NCI-H2196 (cell line): ENCODE measurements around the gene CDHR2.

ENCODE experiments used
- DNase-seq: peaks from one replicate; lab custom pipeline; 2025; ENCODE audit not compliant: unreplicated experiment; lab: John Stamatoyannopoulos, UW

Gene CDHR2, protein sequence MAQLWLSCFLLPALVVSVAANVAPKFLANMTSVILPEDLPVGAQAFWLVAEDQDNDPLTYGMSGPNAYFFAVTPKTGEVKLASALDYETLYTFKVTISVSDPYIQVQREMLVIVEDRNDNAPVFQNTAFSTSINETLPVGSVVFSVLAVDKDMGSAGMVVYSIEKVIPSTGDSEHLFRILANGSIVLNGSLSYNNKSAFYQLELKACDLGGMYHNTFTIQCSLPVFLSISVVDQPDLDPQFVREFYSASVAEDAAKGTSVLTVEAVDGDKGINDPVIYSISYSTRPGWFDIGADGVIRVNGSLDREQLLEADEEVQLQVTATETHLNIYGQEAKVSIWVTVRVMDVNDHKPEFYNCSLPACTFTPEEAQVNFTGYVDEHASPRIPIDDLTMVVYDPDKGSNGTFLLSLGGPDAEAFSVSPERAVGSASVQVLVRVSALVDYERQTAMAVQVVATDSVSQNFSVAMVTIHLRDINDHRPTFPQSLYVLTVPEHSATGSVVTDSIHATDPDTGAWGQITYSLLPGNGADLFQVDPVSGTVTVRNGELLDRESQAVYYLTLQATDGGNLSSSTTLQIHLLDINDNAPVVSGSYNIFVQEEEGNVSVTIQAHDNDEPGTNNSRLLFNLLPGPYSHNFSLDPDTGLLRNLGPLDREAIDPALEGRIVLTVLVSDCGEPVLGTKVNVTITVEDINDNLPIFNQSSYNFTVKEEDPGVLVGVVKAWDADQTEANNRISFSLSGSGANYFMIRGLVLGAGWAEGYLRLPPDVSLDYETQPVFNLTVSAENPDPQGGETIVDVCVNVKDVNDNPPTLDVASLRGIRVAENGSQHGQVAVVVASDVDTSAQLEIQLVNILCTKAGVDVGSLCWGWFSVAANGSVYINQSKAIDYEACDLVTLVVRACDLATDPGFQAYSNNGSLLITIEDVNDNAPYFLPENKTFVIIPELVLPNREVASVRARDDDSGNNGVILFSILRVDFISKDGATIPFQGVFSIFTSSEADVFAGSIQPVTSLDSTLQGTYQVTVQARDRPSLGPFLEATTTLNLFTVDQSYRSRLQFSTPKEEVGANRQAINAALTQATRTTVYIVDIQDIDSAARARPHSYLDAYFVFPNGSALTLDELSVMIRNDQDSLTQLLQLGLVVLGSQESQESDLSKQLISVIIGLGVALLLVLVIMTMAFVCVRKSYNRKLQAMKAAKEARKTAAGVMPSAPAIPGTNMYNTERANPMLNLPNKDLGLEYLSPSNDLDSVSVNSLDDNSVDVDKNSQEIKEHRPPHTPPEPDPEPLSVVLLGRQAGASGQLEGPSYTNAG (N-terminal part only)

DNA sequence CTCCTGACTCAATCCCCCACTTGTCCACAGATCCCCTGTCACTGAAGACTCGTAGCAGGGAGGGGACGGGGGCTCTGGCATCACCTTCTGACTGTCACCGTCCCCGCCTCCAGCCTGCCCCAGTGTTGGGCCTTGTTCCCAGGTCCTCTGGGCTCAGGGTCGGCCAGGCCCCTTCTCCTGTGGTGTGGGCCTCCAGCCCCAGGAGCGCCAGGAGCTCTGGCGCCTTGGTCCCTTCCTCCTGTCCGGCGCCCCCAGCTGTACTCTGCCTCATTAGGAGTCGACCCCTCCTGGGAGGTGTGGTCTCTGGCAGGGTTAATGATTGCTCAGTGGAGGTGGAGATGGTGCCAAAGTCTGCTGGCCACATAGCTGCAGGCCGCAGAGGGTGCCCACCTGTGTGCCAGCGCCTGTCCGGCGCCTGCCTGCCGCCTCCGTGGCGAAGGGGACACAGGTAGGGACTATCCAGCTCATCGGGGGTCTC is at the start of gene CDHR2:
Gene CDHR2, plus strand, starts transcription at position 376 of the 478 bp plus-strand sequence. CDS start 16,011 bp downstream, outside the sequence.
- no peak for DNase-seq

- DNase-seq: no peak
These were observed 48.6 kb upstream of the CDHR2 start for GRCh38 chr5:176500511-176500910.

DNA sequence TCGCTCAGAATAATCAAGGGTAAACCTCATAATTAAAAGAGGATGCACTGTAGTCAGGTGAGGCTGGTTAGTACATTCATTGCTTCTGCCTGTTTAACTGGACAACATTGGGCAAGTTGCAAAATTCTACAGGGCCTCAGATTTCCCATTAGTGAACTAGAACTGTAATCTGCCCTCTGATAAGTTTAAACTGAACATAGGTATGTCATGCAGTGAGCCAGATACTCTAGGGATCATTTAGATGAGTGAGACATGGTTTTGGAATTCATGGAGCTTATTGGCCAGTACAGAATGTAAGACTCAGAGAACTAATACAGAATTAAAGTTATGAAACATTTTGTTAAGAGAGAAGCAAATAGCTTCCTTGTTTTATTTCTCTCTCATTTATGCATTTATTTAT is 47.8 kb upstream of the CDHR2 start:
- no peak for DNase-seq

DNA sequence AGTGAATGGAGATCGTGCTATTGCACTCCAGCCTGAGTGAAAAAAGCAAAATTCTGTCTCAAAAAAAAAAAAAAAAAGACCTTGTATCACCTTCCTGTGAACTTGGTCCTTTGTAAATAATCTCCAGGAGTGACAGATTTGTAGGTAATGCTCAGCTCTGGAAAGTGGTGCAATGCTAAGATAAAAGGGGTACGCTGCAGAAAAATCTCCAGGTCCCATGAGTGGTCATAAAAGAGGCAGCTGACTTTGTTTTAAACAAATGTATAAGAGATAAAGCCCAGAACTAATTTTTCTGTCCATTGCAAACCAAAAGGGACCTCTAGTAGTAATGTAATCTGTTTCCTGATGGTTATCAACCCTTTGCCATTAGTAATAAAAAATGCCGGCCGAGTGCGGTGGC is 45.6 kb upstream of the CDHR2 start:
- no peak for DNase-seq

- DNase-seq: no peak
These were observed 41.2 kb upstream of the CDHR2 start for GRCh38 chr5:176507911-176508310.

DNA sequence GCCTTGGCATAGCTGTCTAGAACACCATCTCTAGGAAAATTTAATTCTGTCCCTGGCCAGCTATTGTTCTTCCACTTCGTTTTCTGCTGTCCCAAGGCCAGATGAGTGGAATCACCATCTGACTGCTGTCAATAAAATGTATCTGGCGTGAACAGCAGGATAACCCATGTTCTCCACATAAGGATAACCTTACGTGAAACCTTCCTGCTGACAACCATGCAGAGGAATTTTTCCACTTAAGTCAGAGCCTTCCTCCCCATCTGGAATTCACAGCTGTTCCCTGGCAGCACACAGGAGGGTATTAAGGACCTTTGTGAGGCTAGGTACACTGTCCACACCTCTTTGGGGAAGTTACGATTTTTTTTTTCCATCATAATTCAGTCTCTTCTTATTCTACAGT is 40.5 kb upstream of the CDHR2 start:
- no peak for DNase-seq

- no peak for DNase-seq
These were observed 35.4 kb upstream of the CDHR2 start for GRCh38 chr5:176513788-176514187.

GRCh38 chr5:176514244-176514950 is 34.7 kb upstream of the CDHR2 start:
- DNase-seq: no peak

DNA sequence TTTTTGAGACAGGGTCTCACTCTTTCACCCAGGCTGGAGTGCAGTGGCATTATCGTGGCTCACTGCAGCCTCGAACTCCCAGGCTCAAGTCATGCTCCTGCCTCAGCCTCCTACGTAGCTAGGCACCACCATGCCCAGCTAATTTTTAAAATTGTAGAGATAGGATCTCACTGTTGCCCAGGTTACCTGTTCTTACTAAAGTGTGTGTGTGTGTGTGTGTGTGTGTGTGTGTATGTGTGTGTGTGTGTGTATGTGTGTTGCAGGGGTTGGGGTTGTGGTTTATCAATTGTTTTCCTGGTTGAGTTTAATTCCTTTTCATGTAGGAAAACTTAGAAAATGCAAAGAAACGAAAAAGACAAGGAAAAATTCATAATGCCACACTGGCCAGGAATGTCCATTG is 33.7 kb upstream of the CDHR2 start:
- no peak for DNase-seq

DNA sequence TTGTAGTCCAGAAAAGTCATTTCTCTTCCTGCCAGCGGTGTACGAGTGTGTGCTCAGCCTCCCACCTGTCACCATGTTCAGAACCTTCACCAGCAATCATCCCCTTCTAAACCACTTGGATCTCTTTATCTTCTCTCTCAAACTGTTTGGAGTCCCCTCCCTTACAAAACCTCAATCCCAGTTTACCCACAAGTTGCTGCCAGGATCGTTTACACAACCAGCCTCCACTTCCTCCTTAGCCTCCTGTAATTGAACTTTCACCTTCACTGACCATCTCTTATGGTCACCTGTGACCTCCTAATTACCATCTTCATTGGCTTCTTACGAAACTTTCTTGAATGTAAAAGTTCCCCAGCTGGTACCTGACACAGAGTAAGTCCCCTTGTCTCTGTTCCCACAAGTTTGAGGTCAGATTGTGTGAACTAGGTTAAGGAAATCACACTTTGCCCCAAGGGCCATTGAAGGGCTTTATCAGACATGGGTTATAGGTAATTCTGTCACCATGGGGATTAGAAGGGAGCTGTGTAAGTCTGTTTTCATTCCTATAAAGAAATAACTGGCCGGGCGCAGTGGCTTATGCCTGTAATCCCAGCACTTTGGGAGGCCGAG is 32.0 kb upstream of the CDHR2 start:
- no peak for DNase-seq

GRCh38 chr5:176519810-176520720 is 29.1 kb upstream of the CDHR2 start:
- DNase-seq: no peak

- no peak for DNase-seq
These were observed 27.9 kb upstream of the CDHR2 start for GRCh38 chr5:176521286-176521685.

GRCh38 chr5:176521699-176522263 is 27.4 kb upstream of the CDHR2 start:
- no peak for DNase-seq

GRCh38 chr5:176524138-176524537 is 25.0 kb upstream of the CDHR2 start:
- DNase-seq: no peak

- no peak for DNase-seq
These were observed 24.2 kb upstream of the CDHR2 start for GRCh38 chr5:176524987-176525386.

DNA sequence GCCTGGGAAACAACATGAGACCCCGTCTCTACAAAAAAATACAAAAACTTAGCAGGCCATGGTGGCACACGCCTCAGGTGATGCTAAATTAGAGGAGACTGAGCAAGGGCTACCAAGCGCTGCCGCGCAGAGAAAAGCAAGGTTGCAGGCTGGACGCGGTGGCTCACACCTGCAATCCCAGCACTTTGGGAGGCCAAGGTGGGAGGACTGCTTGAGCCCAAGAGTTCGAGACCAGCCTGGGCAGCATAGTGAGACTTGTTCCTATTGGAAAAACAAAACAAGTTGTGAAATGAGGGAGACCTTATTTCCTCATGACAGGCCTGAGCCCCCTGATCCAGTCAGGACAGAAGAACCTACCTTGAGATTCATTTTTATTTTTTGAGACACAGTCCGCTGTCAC is 23.5 kb upstream of the CDHR2 start:
- DNase-seq: no peak

DNA sequence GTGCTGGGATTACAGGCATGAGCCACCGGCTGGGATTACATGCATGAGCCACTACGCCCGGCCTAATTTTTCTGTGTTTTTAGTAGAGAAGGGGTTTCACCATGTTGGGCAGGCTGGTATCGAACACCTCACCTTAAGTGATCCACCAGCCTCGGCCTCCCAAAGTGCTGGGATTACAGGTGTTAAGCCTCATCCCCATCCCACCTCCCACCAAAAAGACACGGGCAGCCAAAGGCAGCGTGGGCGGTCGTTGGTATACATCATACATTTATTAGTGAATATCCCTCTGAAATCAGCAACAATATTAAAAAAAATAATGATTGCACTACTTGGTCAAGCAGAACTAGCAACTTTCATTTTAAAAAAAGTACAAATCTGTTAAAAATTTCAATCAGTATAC is 22.7 kb upstream of the CDHR2 start:
- DNase-seq: no peak
